Measurements from ENCODE around the gene SLC9A9.

SLC9A9 gene

DNA sequence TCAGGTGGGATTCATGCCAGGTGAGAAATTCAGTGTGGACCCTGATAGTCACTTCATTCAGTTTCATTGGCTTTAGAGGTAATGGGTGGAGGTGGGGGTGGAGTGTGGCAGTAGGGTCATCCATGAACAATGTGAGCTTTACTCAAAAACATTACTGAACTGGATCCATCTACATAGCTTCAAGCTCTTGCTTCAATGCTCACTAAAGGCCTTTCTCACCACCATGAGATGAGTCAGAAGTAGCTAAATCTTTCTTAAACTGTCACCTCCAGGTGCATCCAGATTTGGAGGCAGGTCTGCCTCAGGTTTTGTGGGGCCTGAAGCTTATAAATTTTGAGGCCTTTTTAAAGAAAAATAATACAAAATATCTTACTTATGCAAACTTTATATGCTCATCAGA is 365.1 kb downstream of the SLC9A9 start:
- H3K27me3 Mint-ChIP-seq: no peaks in the 10 kb centered on the region
- H3K4me3 Mint-ChIP-seq: no peak overlapping the region
- no peaks in the 10 kb centered on the region for H3K4me1 Mint-ChIP-seq
- H3K36me3 Mint-ChIP-seq: peaks cover 6% of the 10 kb centered on the region
- H3K27ac Mint-ChIP-seq: no peak overlapping the region
- peak; percentile 51 for ATAC-seq
- no peaks in the 10 kb centered on the region for H3K9me3 Mint-ChIP-seq

DNA sequence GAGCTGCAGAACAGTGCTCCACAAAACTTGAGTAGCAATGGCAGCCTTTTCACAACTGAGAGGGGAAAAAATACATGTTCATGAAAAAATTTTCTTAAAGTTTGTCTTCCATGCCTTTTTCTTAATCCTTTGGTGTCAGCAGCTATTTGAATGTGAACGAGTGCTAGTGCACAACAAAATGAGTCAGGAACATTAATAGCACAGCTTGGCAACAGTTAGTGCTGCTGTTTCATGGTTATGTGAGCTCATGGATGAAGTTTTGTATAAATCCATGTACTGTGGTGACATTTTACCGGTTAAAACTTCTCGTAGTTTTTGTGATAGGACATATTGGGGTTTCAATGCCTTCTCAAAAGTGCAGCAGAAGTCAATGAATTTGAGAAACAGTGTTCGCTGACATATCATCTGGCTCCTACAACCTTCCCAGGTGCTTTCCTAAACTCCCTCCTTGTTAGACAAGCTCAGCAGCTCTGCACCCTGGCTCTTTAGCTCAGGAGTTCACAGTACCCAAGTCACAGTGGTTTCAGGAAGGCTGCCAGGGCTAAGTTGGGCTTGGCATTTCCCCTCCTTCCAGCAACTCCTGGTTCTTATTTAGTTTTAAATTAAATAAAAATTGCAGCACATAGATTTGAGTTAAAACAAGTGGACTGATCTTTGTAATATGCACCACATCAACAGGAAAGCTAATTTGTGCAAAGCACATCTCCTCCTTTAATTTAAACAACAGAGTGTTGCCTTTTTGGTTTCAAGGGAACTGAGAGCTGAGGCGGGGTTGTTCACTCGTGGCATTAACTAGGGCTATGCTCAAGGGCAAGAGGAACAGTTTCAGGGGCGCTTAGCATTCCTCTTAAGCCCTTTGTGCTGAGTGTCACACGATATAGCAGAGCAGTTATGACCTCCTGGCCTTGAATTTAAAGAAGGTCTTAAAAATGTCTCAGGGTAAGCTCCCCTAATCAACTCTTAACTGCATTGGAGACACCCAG is 365.9 kb downstream of the SLC9A9 start:
- peak; percentile 75 for ATAC-seq
- Mint-ChIP-seq H3K9me3 (no peaks in the 10 kb centered on the region), H3K36me3 (peaks cover 6% of the 10 kb centered on the region), H3K27ac (no peak overlapping the region), H3K27me3 (no peaks in the 10 kb centered on the region), H3K4me1 (no peaks in the 10 kb centered on the region), H3K4me3 (no peak overlapping the region)

DNA sequence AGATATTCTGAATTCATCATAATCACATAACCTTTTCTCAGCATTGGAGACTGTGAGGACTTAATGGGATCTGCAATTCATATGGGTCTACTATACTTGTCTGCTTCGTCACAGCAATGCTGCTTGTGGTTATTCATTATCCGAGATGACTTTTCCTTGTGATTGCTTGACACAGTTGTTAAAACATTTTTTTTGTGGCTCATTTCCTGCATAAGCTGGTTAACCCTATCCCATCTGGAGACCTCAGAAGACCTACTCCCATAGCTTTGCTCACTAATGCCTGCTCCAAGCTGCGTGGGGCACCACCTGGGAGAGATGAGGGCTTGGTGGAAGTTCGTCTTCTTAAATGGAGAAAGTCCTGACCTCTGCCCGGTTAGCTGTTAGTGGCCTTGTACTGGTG is 367.9 kb downstream of the SLC9A9 start:
- Mint-ChIP-seq H3K4me1 (no peaks in the 10 kb centered on the region), H3K27me3 (no peaks in the 10 kb centered on the region), H3K27ac (no peak overlapping the region), H3K36me3 (no peaks in the 10 kb centered on the region), H3K9me3 (no peaks in the 10 kb centered on the region), H3K4me3 (no peak overlapping the region)
- no peak for ATAC-seq

DNA sequence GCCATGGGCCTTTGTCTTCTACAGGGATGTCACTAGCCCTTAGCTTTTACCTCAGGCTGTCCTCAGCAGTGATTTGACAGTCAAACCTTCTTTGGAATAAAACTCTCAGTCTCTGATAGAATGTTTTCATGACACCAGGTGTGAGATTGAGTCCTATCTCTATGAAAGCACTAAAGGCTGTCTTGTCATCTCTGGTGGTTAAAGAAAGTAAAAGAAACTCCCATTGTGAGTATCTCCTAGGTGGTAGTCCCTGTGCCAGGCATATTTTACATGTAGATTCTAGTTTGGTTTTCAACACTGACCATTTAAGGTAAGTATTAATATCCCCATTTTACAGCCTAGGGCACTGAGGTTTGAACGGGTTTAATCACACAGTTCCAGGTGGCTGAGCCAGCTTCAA is 368.5 kb downstream of the SLC9A9 start:
- H3K27me3 Mint-ChIP-seq: no peaks in the 10 kb centered on the region
- H3K4me1 Mint-ChIP-seq: no peaks in the 10 kb centered on the region
- no peaks in the 10 kb centered on the region for H3K36me3 Mint-ChIP-seq
- H3K9me3 Mint-ChIP-seq: no peaks in the 10 kb centered on the region
- no peak overlapping the region for H3K27ac Mint-ChIP-seq
- no peak for ATAC-seq
- H3K4me3 Mint-ChIP-seq: no peak overlapping the region

DNA sequence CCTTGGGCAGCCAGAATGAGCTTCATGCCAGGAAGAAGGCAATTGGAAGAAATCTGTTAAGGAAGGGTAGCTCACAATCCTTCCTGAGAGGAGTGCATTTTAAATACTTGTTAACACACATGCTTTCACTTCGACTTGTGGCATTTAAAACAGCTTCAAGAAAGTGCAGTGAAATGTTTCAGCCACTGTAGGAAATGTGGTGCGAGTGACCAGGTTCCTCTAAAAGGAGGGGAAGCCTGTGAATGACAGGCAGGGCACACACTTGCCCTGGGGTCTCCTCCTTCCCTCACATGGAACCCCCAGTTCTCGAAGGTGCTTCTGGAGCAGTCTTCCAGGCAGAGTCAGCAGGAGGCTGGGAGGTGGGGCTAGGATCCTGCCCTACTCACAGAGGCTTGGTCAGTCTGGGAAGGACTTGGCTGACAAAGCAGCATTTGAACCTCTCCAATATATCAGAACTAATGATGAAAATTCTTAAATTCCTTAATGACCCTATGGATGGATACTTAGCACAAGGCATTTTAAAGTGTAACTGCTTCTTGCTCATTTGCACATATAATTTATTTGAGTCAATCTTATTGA is 370.1 kb downstream of the SLC9A9 start:
- H3K27ac Mint-ChIP-seq: peak overlapping the region; percentile 28

DNA sequence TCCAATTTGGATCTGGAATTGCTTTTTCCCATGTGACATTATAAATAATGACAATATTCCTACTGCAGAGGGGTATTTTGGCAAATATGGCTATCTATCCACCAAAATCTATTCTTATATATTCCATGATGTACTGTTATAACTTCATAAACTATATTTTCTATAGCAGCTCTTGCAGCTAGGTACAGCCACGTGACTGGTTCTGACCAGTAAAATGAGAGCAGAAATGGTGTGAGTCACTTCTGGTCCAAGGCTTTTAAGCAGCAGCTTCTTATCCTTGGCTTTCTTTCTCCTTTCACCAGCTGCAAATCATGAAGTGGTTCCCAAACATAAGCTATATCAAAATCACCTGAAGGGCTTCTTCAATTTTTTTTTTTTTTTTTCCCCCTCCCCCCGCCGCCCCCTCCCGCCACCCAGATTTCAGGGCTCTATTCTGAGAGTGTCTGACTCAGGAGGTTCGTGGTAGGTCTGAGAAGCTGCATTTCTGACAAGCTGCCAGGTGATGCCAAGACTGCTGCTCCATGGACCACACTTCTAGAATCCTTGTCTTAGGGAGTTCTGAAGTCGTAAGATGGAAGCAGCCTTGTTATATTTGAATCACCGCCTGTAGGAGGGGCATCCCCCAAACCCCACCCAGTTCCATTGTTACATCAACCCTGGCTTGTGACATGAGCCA is 371.2 kb downstream of the SLC9A9 start:
- Mint-ChIP-seq H3K9me3 (no peaks in the 10 kb centered on the region), H3K27me3 (no peaks in the 10 kb centered on the region), H3K4me1 (no peaks in the 10 kb centered on the region), H3K36me3 (no peaks in the 10 kb centered on the region), H3K4me3 (no peak overlapping the region), H3K27ac (no peak overlapping the region)
- peak; percentile 25 for ATAC-seq

More for the DNA sequence above, 370.1 kb downstream of the SLC9A9 start:
- no peaks in the 10 kb centered on the region for H3K4me1 Mint-ChIP-seq
- H3K4me3 Mint-ChIP-seq: no peak overlapping the region
- ATAC-seq: no peak
- no peaks in the 10 kb centered on the region for H3K27me3 Mint-ChIP-seq
- H3K36me3 Mint-ChIP-seq: no peaks in the 10 kb centered on the region
- H3K9me3 Mint-ChIP-seq: no peaks in the 10 kb centered on the region

DNA sequence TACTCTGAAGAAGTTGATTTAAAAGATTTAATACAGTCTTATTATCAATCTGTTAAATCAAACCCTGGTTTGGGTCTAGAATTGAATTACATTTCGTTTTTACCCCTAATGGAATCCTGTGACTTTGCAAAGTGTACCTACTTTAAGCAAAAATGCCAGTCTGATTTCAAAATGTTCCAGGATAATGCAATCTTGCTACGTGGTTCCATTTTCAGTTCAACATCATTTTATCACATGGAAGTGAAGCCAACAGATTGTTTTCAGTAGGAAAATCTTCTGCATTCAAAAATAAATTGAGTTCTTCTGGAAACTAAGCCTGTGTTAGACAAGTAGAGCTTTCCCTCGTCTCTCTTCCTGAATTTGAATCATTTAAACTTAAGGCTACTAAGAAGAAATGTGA is 372.3 kb downstream of the SLC9A9 start:
- no peak overlapping the region for H3K27ac Mint-ChIP-seq
- H3K9me3 Mint-ChIP-seq: no peaks in the 10 kb centered on the region
- no peaks in the 10 kb centered on the region for H3K27me3 Mint-ChIP-seq
- H3K4me3 Mint-ChIP-seq: no peak overlapping the region
- ATAC-seq: no peak
- peaks cover 5% of the 10 kb centered on the region for H3K4me1 Mint-ChIP-seq
- H3K36me3 Mint-ChIP-seq: no peaks in the 10 kb centered on the region

DNA sequence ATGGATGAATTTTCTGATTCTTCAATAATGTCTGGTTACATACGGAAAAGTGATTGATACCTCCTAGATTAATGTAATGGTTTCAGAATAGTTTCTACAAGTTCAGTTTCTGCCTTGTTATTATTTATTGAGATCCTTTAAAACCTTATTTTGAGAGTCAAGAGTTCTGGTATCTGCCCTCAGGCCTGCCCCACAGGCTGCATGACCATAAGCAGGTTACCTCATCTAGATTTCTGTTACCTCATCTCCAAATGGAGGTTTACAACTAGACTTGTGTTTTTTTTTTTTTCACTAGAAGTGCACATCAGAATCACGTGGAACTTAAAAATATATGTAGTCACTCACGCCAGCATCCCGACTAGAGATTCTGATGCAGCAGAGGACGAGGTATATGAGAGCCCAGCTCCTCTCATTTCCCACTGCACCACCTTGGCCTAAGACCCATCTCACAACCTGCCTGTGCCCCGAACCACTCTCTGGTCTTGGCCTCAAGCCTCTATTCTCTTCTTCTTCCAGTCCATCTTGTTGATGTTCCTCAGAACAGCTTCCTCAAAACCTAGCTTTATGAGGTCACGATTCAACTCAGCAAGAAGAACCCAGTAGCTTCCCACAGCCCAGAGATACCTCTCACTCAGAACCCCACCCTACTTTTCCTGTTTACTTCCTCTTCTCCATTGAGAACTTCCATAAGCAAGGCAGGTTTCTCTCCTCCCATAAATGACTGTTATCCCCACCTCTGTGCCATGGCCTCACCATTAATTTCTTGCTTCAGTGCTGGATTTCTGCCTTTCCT is 375.3 kb downstream of the SLC9A9 start:
- Mint-ChIP-seq H3K9me3 (no peaks in the 10 kb centered on the region), H3K4me3 (no peak overlapping the region)

DNA sequence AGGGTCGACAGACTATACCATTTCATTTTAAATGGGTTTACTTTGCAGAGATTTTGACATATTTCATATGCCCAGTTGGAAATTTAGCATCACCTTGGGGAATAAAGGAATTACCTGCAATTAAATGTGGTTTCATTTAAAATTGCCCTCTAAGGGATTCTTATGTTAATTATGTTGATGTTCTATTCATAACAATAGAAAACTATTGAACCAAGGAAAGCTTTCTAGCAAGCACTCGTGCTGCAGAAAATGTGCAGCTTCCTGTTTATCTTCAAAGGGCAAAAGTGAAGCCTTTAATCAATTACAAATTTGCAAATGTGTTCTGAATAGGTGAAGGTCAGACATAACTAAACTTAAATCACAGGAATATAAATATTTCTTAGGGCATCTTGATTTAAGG is 376.6 kb downstream of the SLC9A9 start:
- ATAC-seq: no peak
- no peak overlapping the region for H3K4me3 Mint-ChIP-seq

More for the DNA sequence above, 375.3 kb downstream of the SLC9A9 start:
- Mint-ChIP-seq H3K27me3 (no peaks in the 10 kb centered on the region), H3K4me1 (peaks cover 5% of the 10 kb centered on the region), H3K27ac (no peak overlapping the region), H3K36me3 (no peaks in the 10 kb centered on the region)
- ATAC-seq: no peak

DNA sequence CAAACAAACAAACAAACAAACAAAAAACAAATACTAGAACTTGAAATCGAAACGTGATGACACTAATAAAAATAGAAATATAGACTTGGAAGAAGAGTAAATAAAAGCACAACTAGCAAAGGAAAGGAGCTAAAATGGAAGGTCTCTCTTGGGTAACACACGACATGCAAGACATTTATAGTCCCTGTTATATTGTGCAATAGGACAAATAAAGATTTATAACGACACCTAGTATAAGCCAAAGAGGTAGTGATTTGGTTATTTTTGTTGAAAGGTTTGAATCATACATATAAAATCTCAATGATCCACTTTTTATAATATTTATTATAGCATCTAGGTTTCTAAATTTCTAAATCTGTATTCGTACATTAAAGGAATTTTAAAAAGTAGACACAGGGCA is 379.1 kb downstream of the SLC9A9 start:
- Mint-ChIP-seq H3K27me3 (no peaks in the 10 kb centered on the region), H3K27ac (no peak overlapping the region), H3K4me3 (no peak overlapping the region), H3K4me1 (peaks cover 11% of the 10 kb centered on the region), H3K9me3 (no peaks in the 10 kb centered on the region), H3K36me3 (peaks cover 13% of the 10 kb centered on the region)
- ATAC-seq: no peak

More for the DNA sequence above, 376.6 kb downstream of the SLC9A9 start:
- Mint-ChIP-seq H3K36me3 (peaks cover 3% of the 10 kb centered on the region), H3K4me1 (peaks cover 5% of the 10 kb centered on the region), H3K9me3 (no peaks in the 10 kb centered on the region), H3K27ac (no peak overlapping the region), H3K27me3 (no peaks in the 10 kb centered on the region)

DNA sequence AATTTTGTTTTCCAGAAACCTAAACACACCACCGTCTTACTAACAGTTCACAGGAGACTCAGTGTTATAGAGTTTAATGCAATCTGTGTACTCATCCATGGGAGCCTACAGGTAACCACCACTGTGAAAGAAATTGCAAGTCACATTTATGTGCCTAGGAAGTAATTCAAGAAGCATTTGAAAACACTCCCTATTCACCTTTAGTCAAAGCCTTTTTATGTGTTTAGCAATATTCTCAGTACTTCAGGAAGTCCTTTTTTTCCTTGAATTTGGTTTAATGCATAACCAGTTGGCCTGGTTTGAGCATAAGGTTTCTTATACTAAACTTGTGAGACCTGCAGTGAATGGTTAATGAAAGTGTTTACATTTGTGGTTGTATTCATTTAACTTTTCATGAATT is 382.6 kb downstream of the SLC9A9 start:
- no peaks in the 10 kb centered on the region for H3K27me3 Mint-ChIP-seq
- ATAC-seq: no peak
- H3K36me3 Mint-ChIP-seq: peaks cover 24% of the 10 kb centered on the region
- H3K4me3 Mint-ChIP-seq: no peak overlapping the region
- H3K27ac Mint-ChIP-seq: no peak overlapping the region
- H3K4me1 Mint-ChIP-seq: peaks cover 6% of the 10 kb centered on the region
- H3K9me3 Mint-ChIP-seq: no peaks in the 10 kb centered on the region

DNA sequence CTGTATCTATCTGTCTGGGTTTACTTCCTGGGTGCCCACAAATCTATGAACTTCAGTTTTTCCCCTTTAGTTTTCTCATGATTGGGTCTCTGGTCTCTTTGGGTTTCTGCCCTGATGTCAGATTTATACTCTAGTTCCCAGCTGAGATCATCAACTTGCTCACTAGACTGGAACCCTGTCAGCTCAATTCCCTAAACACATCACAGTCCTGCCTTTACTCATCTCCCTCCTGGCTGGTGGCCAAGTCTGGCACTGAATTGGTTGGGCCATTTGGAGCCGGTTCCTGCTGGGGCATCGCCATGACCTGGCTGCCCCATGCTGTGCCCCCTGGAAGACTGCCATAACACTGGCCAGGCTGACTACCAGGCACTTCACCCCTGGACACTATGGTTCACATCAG is 383.4 kb downstream of the SLC9A9 start:
- H3K27me3 Mint-ChIP-seq: no peaks in the 10 kb centered on the region

DNA sequence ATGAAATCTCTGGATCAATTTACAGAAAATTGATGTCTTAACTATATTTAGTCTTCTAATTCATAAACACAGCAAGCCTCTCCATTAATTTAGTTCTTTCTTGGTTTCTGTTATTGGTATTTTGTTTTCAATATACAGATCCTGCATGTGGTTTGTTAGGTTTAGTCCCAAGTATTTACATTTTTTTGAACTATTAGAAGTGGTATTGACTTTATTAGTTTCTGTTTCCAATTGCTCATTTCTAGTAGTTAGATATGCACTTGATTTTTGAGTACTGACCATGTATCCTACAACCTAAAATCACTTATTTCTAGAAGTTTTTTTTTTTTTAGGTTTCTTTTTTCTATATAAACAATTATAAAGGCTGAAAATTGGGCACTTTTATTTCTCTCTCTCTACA is 392.8 kb downstream of the SLC9A9 start:
- H3K27me3 Mint-ChIP-seq: no peaks in the 10 kb centered on the region
- H3K36me3 Mint-ChIP-seq: peaks cover 29% of the 10 kb centered on the region
- H3K9me3 Mint-ChIP-seq: peaks cover 13% of the 10 kb centered on the region
- ATAC-seq: no peak
- H3K4me1 Mint-ChIP-seq: peaks cover 9% of the 10 kb centered on the region
- H3K27ac Mint-ChIP-seq: no peak overlapping the region
- no peak overlapping the region for H3K4me3 Mint-ChIP-seq

More for the DNA sequence above, 383.4 kb downstream of the SLC9A9 start:
- ATAC-seq: peak; percentile 66
- Mint-ChIP-seq H3K27ac (no peak overlapping the region), H3K4me3 (no peak overlapping the region), H3K4me1 (peaks cover 6% of the 10 kb centered on the region), H3K36me3 (peaks cover 30% of the 10 kb centered on the region), H3K9me3 (no peaks in the 10 kb centered on the region)

DNA sequence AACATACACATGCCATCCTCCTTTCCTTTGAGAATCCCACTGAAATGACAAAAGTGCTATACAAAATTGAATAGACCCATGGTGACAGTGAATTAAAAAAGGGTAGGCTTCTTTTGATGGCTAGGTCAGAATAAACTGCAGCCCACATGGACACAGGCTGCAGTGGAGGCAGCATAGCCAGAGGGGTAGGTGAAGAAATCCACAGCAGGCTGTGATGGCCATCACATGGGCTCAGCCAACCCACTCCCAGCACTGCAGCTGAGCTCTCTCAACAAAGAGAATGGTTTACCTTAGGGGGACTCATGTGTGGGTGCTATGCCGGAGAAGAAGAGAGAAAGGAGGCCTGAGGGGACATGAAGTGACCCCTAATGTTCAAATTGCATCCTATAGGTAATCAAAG is 397.6 kb downstream of the SLC9A9 start:
- peaks cover 10% of the 10 kb centered on the region for H3K4me1 Mint-ChIP-seq
- H3K36me3 Mint-ChIP-seq: peaks cover 7% of the 10 kb centered on the region
- H3K27ac Mint-ChIP-seq: no peak overlapping the region
- H3K27me3 Mint-ChIP-seq: no peaks in the 10 kb centered on the region
- no peak for ATAC-seq
- H3K4me3 Mint-ChIP-seq: no peak overlapping the region
- peaks cover under 1% of the 10 kb centered on the region for H3K9me3 Mint-ChIP-seq

DNA sequence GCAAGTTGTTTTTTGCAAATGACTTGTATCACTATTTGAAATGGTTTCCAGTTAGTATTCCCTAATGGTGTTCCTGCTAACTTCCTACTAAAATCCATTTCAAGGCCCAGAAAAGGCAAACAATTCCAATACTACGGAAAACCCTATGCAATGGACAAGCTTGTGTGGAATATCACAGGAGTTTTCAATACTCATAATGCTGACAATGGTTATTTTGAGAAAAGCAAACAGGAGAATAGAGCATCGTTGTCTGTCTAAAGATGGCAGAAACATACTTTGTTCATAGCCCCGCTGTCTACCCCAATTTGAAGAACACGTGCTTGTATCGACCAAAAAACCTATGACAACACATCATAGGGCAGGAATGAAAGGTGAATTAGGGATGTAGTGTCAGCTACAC is 400.8 kb downstream of the SLC9A9 start:
- H3K27ac Mint-ChIP-seq: no peak overlapping the region
- ATAC-seq: no peak
- H3K4me3 Mint-ChIP-seq: no peak overlapping the region
- no peaks in the 10 kb centered on the region for H3K27me3 Mint-ChIP-seq
- H3K9me3 Mint-ChIP-seq: no peaks in the 10 kb centered on the region
- peaks cover 16% of the 10 kb centered on the region for H3K4me1 Mint-ChIP-seq
- H3K36me3 Mint-ChIP-seq: peaks cover 7% of the 10 kb centered on the region
